GM12873 (cell line): Measurements from ENCODE around the gene EPB41L3.

Source experiments
- TF ChIP-seq, protein P1 (sequence below): IDR thresholded peaks from 2 replicates; pipeline ENCODE4 v1.5.1; 2012; ENCODE audit warnings: low read depth, mild to moderate bottlenecking, moderate library complexity, low read length, control low read depth; ENCODE audit not compliant: insufficient read depth; ENCODE audit errors: missing control alignments

EPB41L3 gene

DNA sequence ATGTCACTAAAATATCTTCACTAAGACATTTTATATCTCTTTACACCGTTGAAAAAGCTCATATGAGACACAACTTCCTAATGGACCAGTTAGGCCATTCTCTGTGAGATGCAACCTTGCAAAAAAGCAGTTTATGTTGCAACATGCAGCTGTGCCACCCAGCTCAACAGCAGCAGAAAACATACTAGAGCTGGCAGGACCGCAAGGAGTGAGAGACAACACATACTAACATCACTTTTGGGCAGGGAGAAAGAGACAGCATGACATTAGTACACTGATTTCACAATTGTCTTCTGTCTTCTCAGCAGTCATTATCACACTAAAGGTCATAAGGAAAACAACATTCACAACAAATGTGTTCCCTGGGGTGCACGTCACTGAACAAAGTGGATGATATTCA lies 122.9 kb downstream of the EPB41L3 start:
- TF ChIP-seq, protein P1, sequence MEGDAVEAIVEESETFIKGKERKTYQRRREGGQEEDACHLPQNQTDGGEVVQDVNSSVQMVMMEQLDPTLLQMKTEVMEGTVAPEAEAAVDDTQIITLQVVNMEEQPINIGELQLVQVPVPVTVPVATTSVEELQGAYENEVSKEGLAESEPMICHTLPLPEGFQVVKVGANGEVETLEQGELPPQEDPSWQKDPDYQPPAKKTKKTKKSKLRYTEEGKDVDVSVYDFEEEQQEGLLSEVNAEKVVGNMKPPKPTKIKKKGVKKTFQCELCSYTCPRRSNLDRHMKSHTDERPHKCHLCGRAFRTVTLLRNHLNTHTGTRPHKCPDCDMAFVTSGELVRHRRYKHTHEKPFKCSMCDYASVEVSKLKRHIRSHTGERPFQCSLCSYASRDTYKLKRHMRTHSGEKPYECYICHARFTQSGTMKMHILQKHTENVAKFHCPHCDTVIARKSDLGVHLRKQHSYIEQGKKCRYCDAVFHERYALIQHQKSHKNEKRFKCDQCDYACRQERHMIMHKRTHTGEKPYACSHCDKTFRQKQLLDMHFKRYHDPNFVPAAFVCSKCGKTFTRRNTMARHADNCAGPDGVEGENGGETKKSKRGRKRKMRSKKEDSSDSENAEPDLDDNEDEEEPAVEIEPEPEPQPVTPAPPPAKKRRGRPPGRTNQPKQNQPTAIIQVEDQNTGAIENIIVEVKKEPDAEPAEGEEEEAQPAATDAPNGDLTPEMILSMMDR = no peak

DNA sequence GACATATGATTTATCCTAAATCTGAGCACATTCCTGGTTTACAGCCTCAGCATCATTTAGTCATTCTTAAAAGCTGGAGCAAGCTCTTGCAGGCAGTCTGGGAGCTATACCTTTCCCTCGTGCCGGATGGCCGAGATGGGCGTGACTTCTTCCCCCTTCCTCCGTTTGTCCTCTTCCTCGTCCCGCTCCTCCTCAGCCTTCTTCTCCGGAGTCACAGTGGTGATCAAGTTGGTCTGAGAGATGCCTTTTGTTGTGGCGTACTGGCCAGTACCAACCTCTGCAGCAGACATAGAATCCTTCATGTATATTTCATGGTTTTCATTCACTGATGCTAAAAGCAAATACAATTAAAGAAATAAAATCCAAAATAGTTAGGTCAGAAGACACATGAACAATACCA lies 124.2 kb downstream of the EPB41L3 start:
- TF ChIP-seq, protein P1 = no peak

DNA sequence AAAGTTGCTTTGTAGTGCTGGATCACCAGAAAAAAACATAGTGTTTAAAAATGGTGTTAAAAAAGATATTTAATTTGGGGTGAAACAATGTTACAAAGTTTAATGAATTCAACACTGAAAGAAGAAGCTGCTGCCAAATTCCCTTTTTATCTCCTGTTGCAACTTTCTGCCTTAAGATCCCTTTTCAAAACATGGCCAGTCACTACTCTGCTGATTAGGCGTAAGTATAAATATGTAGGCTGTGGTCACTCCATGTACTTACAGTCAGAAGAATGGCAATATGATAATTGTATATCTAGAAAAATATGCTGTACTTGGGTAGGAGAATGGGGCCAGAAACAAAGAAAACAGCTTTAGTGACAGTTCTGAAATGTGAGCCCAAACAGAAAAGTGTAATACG lies 124.8 kb downstream of the EPB41L3 start:
- TF ChIP-seq, protein P1 = no peak

- TF ChIP-seq, protein P1 = no peak
These were observed 126.5 kb downstream of the EPB41L3 start for GRCh38 chr18:5417342-5417741.

DNA sequence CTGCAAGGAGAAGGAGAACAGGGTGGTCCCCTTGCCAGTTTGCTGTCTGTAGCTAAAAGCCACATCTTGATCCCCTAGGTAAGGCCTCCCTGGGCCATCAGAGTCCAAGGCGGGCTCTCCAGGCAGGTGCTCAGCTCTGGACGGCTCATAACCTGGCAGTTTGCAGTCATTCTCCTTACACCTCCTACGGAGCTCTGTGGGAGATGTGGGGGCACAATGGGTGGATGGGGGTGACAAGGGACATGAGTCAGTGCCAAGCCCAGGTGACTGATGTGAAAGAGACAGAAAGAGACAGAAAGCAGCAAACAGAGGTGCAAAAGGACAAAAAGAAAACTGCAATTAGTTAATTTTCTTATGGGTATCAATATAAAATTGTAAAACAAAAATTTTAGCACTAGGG lies 127.7 kb downstream of the EPB41L3 start:
- TF ChIP-seq, protein P1 = no peak

DNA sequence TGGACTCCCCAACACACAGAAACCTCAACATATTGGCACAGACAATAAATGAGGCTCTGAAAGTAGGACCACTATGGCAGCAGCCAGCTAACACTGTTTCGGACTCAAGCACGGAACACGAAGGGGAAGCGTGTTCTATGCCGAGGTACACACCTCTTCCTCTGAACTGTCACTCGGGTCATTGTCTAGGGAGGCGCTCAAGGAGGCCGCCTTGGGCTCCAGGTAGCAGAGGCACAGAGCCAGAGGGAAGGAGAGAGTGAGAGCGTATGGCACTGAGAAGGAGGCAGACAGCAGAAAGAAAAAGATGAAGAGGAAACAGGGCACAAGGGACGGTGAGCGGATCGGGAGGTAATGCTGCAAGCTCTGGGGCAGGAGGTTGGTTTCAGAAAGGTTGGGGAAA lies 128.1 kb downstream of the EPB41L3 start:
- TF ChIP-seq, protein P1 = no peak

GRCh38 chr18:5415031-5415430 lies 128.8 kb downstream of the EPB41L3 start:
- TF ChIP-seq, protein P1 = no peak
